ENCODE measurements around the gene ULK2.

The ULK2 gene

GRCh38 chr17:19805006-19805405 lies 62.7 kb downstream of the ULK2 start:
- no peak for DNase-seq (ENCODE audit: extremely low spot score)
- POLR2A ChIA-PET: no interaction called here
- TF ChIP-seq HDGF (IDR thresholded peaks at IDR 0.05; ENCODE audit: borderline replicate concordance) (no peak), NFRKB (IDR thresholded peaks at IDR 0.05) (no peak), ZNF384 (IDR thresholded peaks at IDR 0.05) (no peak), FOXA1 (IDR thresholded peaks at IDR 0.05) (no peak), FOXM1 (IDR thresholded peaks at IDR 0.05; ENCODE audit: borderline replicate concordance) (no peak), LEF1 (IDR thresholded peaks at IDR 0.05; ENCODE audit: borderline replicate concordance) (no peak), ARNT (IDR thresholded peaks at IDR 0.05) (no peak), FOXK2 (IDR thresholded peaks at IDR 0.05) (no peak), SUZ12 (IDR thresholded peaks at IDR 0.05) (no peak), L3MBTL2 (conservative IDR thresholded peaks at IDR 0.05) (no peak), SP1 (IDR thresholded peaks at IDR 0.05) (no peak), CTBP1 (IDR thresholded peaks at IDR 0.05; ENCODE audit: borderline replicate concordance) (no peak), TARDBP (IDR thresholded peaks at IDR 0.05) (no peak)
- TF ChIP-seq, protein P1, sequence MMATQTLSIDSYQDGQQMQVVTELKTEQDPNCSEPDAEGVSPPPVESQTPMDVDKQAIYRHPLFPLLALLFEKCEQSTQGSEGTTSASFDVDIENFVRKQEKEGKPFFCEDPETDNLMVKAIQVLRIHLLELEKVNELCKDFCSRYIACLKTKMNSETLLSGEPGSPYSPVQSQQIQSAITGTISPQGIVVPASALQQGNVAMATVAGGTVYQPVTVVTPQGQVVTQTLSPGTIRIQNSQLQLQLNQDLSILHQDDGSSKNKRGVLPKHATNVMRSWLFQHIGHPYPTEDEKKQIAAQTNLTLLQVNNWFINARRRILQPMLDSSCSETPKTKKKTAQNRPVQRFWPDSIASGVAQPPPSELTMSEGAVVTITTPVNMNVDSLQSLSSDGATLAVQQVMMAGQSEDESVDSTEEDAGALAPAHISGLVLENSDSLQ (IDR thresholded peaks at IDR 0.05): no peak
- CTCF ChIA-PET: interaction anchor here (0.7 kb wide), 1 partner anchor 21 kb away, joined by 3 read pairs; no protein-coding TSS in a partner anchor

- CTCF ChIA-PET: no interaction called here
- DNase-seq (ENCODE audit: extremely low spot score): no peak
- TF ChIP-seq CTBP1 (IDR thresholded peaks at IDR 0.05; ENCODE audit: borderline replicate concordance) (no peak), NFRKB (IDR thresholded peaks at IDR 0.05) (no peak), FOXK2 (IDR thresholded peaks at IDR 0.05) (no peak), ARNT (IDR thresholded peaks at IDR 0.05) (no peak), FOXA1 (IDR thresholded peaks at IDR 0.05) (no peak), LEF1 (IDR thresholded peaks at IDR 0.05; ENCODE audit: borderline replicate concordance) (no peak), TARDBP (IDR thresholded peaks at IDR 0.05) (no peak), HDGF (IDR thresholded peaks at IDR 0.05; ENCODE audit: borderline replicate concordance) (no peak), SUZ12 (IDR thresholded peaks at IDR 0.05) (no peak), L3MBTL2 (conservative IDR thresholded peaks at IDR 0.05) (no peak), BHLHE40 (IDR thresholded peaks at IDR 0.05; ENCODE audit: borderline replicate concordance) (no peak), FOXM1 (IDR thresholded peaks at IDR 0.05; ENCODE audit: borderline replicate concordance) (no peak), SP1 (IDR thresholded peaks at IDR 0.05) (no peak), ZNF384 (IDR thresholded peaks at IDR 0.05) (no peak), ELF4 (IDR thresholded peaks at IDR 0.05) (no peak)
- TF ChIP-seq, protein P1 (IDR thresholded peaks at IDR 0.05): no peak
- POLR2A ChIA-PET: no interaction called here
These were observed 67.2 kb downstream of the ULK2 start for GRCh38 chr17:19800571-19800970.

DNA sequence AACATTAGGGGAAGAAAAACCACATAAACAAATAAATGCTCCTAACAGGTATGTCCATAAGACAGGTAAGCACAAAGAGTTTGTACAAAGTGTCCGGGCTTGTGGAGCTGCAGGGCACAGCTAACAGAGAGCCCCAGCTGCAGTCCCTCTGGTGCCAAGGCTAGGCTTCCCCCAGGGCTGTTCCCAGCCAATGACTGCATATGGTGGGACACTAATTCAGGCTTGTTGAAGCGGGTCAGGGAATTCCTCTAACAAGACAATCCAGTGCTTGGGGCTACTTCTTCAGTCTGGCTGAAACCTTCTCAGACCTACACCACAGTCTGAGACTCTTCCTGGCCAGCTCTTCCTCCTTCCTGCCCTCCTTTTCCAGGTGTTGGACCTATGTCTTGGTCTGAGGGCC lies 67.9 kb downstream of the ULK2 start:
- POLR2A ChIA-PET: no interaction called here
- CTCF ChIA-PET: no interaction called here
- DNase-seq (ENCODE audit: extremely low spot score): no peak
- TF ChIP-seq BHLHE40 (IDR thresholded peaks at IDR 0.05; ENCODE audit: borderline replicate concordance): no peak
- TF ChIP-seq L3MBTL2 (conservative IDR thresholded peaks at IDR 0.05): no peak
- no peak for TF ChIP-seq HDGF (IDR thresholded peaks at IDR 0.05; ENCODE audit: borderline replicate concordance)
- TF ChIP-seq NFRKB (IDR thresholded peaks at IDR 0.05): no peak
- no peak for TF ChIP-seq ARNT (IDR thresholded peaks at IDR 0.05)
- no peak for TF ChIP-seq SP1 (IDR thresholded peaks at IDR 0.05)
- TF ChIP-seq TARDBP (IDR thresholded peaks at IDR 0.05): no peak
- TF ChIP-seq CTBP1 (IDR thresholded peaks at IDR 0.05; ENCODE audit: borderline replicate concordance): no peak
- no peak for TF ChIP-seq LEF1 (IDR thresholded peaks at IDR 0.05; ENCODE audit: borderline replicate concordance)
- TF ChIP-seq, protein P1 (IDR thresholded peaks at IDR 0.05): no peak
- TF ChIP-seq FOXM1 (IDR thresholded peaks at IDR 0.05; ENCODE audit: borderline replicate concordance): no peak
- no peak for TF ChIP-seq SUZ12 (IDR thresholded peaks at IDR 0.05)
- TF ChIP-seq ZNF384 (IDR thresholded peaks at IDR 0.05): no peak
- TF ChIP-seq FOXK2 (IDR thresholded peaks at IDR 0.05): no peak
- TF ChIP-seq FOXA1 (IDR thresholded peaks at IDR 0.05): no peak
- TF ChIP-seq ELF4 (IDR thresholded peaks at IDR 0.05): no peak

DNA sequence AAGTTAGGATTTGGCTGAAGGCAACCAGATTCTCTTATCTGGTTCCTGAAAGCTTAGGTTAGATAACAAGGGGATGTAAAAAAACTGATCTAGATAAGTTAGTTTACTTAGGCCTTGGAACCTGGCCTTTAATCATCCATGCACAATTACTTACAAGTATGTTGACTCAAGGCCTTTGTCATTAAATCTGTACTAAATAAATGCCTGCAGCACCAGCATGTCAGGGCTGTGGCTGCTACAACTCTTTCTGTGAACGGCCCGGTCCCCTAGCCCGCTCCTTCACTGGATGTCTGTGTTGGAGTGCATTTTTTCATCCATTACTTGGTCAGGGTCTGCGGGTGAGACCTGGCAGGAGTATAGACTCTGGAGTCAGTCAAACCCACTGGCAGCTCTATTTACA lies 71.3 kb downstream of the ULK2 start:
- no peak for TF ChIP-seq HDGF (IDR thresholded peaks at IDR 0.05; ENCODE audit: borderline replicate concordance)
- TF ChIP-seq LEF1 (IDR thresholded peaks at IDR 0.05; ENCODE audit: borderline replicate concordance): no peak
- no peak for TF ChIP-seq FOXK2 (IDR thresholded peaks at IDR 0.05)
- POLR2A ChIA-PET: no interaction called here
- DNase-seq (ENCODE audit: extremely low spot score): no peak
- CTCF ChIA-PET: no interaction called here

GRCh38 chr17:19791918-19792550 lies 75.7 kb downstream of the ULK2 start:
- TF ChIP-seq BHLHE40 (IDR thresholded peaks at IDR 0.05; ENCODE audit: borderline replicate concordance): no peak
- TF ChIP-seq, protein P1 (IDR thresholded peaks at IDR 0.05): no peak
- TF ChIP-seq ARNT (IDR thresholded peaks at IDR 0.05): no peak
- TF ChIP-seq NFRKB (IDR thresholded peaks at IDR 0.05): no peak
- no peak for TF ChIP-seq LEF1 (IDR thresholded peaks at IDR 0.05; ENCODE audit: borderline replicate concordance)
- no peak for TF ChIP-seq L3MBTL2 (conservative IDR thresholded peaks at IDR 0.05)
- TF ChIP-seq CTBP1 (IDR thresholded peaks at IDR 0.05; ENCODE audit: borderline replicate concordance): no peak
- no peak for TF ChIP-seq ELF4 (IDR thresholded peaks at IDR 0.05)
- no peak for TF ChIP-seq HDGF (IDR thresholded peaks at IDR 0.05; ENCODE audit: borderline replicate concordance)
- no peak for TF ChIP-seq FOXA1 (IDR thresholded peaks at IDR 0.05)
- no peak for TF ChIP-seq SP1 (IDR thresholded peaks at IDR 0.05)
- no peak for TF ChIP-seq ZNF384 (IDR thresholded peaks at IDR 0.05)
- no peak for TF ChIP-seq FOXM1 (IDR thresholded peaks at IDR 0.05; ENCODE audit: borderline replicate concordance)
- TF ChIP-seq TARDBP (IDR thresholded peaks at IDR 0.05): no peak
- no peak for TF ChIP-seq SUZ12 (IDR thresholded peaks at IDR 0.05)
- no peak for TF ChIP-seq FOXK2 (IDR thresholded peaks at IDR 0.05)
- POLR2A ChIA-PET: no interaction called here
- CTCF ChIA-PET: no interaction called here
- DNase-seq (ENCODE audit: extremely low spot score): no peak

All from HEK293T (cell line).